H1 (cell line): Measurements from ENCODE around the gene ABCC2. TPM values are rescaled to one million over a fixed set of nuclear protein-coding genes. Genes with fewer than 3 reads are reported as not detected.

Experiments used
- CTCF ChIA-PET: fragments of 300-600 bp; sonication (Branson Sonifier 250); formaldehyde crosslinking; loops from one replicate; lab custom pipeline; 2021; ENCODE audit not compliant: partially characterized antibody; lab: Charles Lee
- POLR2A ChIA-PET: fragments of 300-600 bp; sonication (Branson Sonifier 250); formaldehyde crosslinking; loops from one replicate; lab custom pipeline; 2021; ENCODE audit warnings: inconsistent platforms; ENCODE audit not compliant: partially characterized antibody; lab: Charles Lee
- DNase-seq, 2 experiments: peaks; one replicate each; pipeline versions ENCODE4 v3.0.0 to v3.0.0-alpha.2; 2010 to 2022; ENCODE audit warnings: low spot score in 2 of 2, low read depth in 1 of 2, mixed read lengths in 1 of 2
- FAIRE-seq: peaks from 2 replicates; lab custom pipeline; 2011; peaks lifted over from hg19 to GRCh38; lab: Jason Lieb, UNC
- H2AFZ ChIP-seq: 2 replicates; pipeline ENCODE4 v1.8.1; 2012; ENCODE audit warnings: low read length, inconsistent platforms
- H2AK5ac ChIP-seq: 2 replicates; pipeline ENCODE4 v1.6.1; 2013; ENCODE audit warnings: low read depth, low read length
- H2BK120ac ChIP-seq: replicated peaks from 2 replicates; pipeline ENCODE3; 2013; ENCODE audit warnings: low read depth, low read length, inconsistent platforms
- H2BK12ac ChIP-seq: 2 replicates; pipeline ENCODE4 v1.6.1; 2013; ENCODE audit warnings: low read depth, low read length
- H2BK15ac ChIP-seq: 2 replicates; pipeline ENCODE4 v1.6.1; 2013; ENCODE audit warnings: low read length
- H2BK20ac ChIP-seq: 2 replicates; pipeline ENCODE4 v1.6.1; 2013; ENCODE audit warnings: low read length
- H2BK5ac ChIP-seq: 2 replicates; pipeline ENCODE4 v1.6.1; 2013; ENCODE audit warnings: low read depth, low read length
- H3K14ac ChIP-seq: 2 replicates; pipeline ENCODE4 v1.6.1; 2013; ENCODE audit warnings: inconsistent platforms; ENCODE audit not compliant: insufficient read length
- H3K18ac ChIP-seq: 2 replicates; pipeline ENCODE4 v1.6.1; 2013; ENCODE audit warnings: low read length; ENCODE audit errors: extremely low read depth
- H3K23ac ChIP-seq: 2 replicates; pipeline ENCODE4 v1.6.1; 2013; ENCODE audit warnings: inconsistent platforms; ENCODE audit not compliant: insufficient read length
- H3K23me2 ChIP-seq: 2 replicates; pipeline ENCODE4 v1.6.1; 2013; ENCODE audit warnings: low read depth, low read length
- H3K27ac ChIP-seq: 2 replicates; pipeline ENCODE4 v1.6.1; 2011; ENCODE audit warnings: low read depth, low read length, inconsistent platforms
- H3K27me3 ChIP-seq, 4 experiments: replicated peaks in 1 of 4; 1 replicate in 1 of 4; 2 replicates in 3 of 4; pipeline versions ENCODE4 v1.6.1 to v1.8.1; 2011 to 2013; ENCODE audit warnings: low read length in 3 of 4, mild to moderate bottlenecking in 3 of 4, inconsistent platforms in 2 of 4, mixed read lengths in 2 of 4, moderate library complexity in 1 of 4; ENCODE audit not compliant: control insufficient read depth in 3 of 4, insufficient read depth in 3 of 4; ENCODE audit errors: extremely low read depth in 1 of 4
- H3K36me3 ChIP-seq, 4 experiments: 2 replicates each; pipeline versions ENCODE4 v1.6.1 to v1.8.1; 2011 to 2013; ENCODE audit warnings: mild to moderate bottlenecking in 4 of 4, low read length in 3 of 4, moderate library complexity in 2 of 4, control low read depth in 1 of 4, inconsistent platforms in 1 of 4; ENCODE audit not compliant: insufficient read depth in 4 of 4, control insufficient read depth in 2 of 4
- H3K4ac ChIP-seq: replicated peaks from 2 replicates; pipeline ENCODE3; 2013; ENCODE audit warnings: low read length, low read depth, mixed read lengths, inconsistent platforms; ENCODE audit not compliant: insufficient read length
- H3K4me1 ChIP-seq, 4 experiments: replicated peaks in 1 of 4; 1 replicate in 1 of 4; 2 replicates in 3 of 4; pipeline versions ENCODE4 v1.6.1 to v1.8.1; 2011 to 2013; ENCODE audit warnings: low read length in 3 of 4, inconsistent platforms in 2 of 4, mixed read lengths in 1 of 4; ENCODE audit not compliant: insufficient read depth in 4 of 4, control insufficient read depth in 3 of 4
- H3K4me2 ChIP-seq, 2 experiments: 2 replicates each; pipeline versions ENCODE4 v1.6.1 to v1.8.1; 2011 to 2013; ENCODE audit warnings: low read depth in 2 of 2, low read length in 2 of 2, control low read depth in 1 of 2, inconsistent platforms in 1 of 2, mild to moderate bottlenecking in 1 of 2; ENCODE audit not compliant: insufficient read depth in 1 of 2
- H3K4me3 ChIP-seq, 4 experiments: fragments of 200-600, 300-600 bp in 1 of 4; sonication (generic), shearing (Covaris generic), sonication (Bioruptor Twin) in 1 of 4; 2 replicates each; pipeline versions ENCODE4 v1.5.1 to v1.8.1; 2011 to 2016; ENCODE audit warnings: low read length in 4 of 4, low read depth in 3 of 4, control low read depth in 2 of 4, inconsistent platforms in 2 of 4, mild to moderate bottlenecking in 2 of 4, mixed read lengths in 1 of 4, moderate library complexity in 1 of 4; ENCODE audit not compliant: insufficient read depth in 2 of 4; ENCODE audit errors: extremely low read depth in 1 of 4
- H3K56ac ChIP-seq: replicated peaks from 2 replicates; pipeline ENCODE3; 2013; ENCODE audit warnings: low read depth, mild to moderate bottlenecking, mixed read lengths, low read length, inconsistent platforms; ENCODE audit not compliant: insufficient read length
- H3K79me1 ChIP-seq: 2 replicates; pipeline ENCODE4 v1.6.1; 2013; ENCODE audit warnings: low read depth, low read length, control low read depth
- H3K79me2 ChIP-seq, 2 experiments: 2 replicates each; pipeline versions ENCODE4 v1.6.1 to v1.8.1; 2012 to 2013; ENCODE audit warnings: low read length in 2 of 2, mild to moderate bottlenecking in 2 of 2, inconsistent platforms in 1 of 2; ENCODE audit not compliant: insufficient read depth in 2 of 2, control insufficient read depth in 1 of 2
- H3K9ac ChIP-seq, 4 experiments: replicated peaks in 1 of 4; 1 replicate in 1 of 4; 2 replicates in 3 of 4; pipeline versions ENCODE4 v1.6.1 to v1.8.1; 2011 to 2013; ENCODE audit warnings: low read depth in 3 of 4, low read length in 3 of 4, control low read depth in 2 of 4, mild to moderate bottlenecking in 2 of 4, moderate library complexity in 2 of 4, inconsistent platforms in 1 of 4; ENCODE audit errors: extremely low read depth in 1 of 4
- H3K9me3 ChIP-seq, 2 experiments: 2 replicates each; pipeline versions ENCODE4 v1.6.1 to v1.8.1; 2012 to 2013; ENCODE audit warnings: mild to moderate bottlenecking in 2 of 2, moderate library complexity in 2 of 2, control low read depth in 1 of 2, inconsistent platforms in 1 of 2, low read depth in 1 of 2, low read length in 1 of 2, mixed read lengths in 1 of 2; ENCODE audit not compliant: insufficient read depth in 2 of 2
- H4K20me1 ChIP-seq, 2 experiments: replicated peaks in 1 of 2; 2 replicates each; pipeline versions ENCODE3 to v1.8.1; 2011 to 2013; ENCODE audit warnings: inconsistent platforms in 2 of 2, low read length in 2 of 2, mild to moderate bottlenecking in 1 of 2; ENCODE audit not compliant: insufficient read depth in 2 of 2, control insufficient read depth in 1 of 2
- H4K5ac ChIP-seq: 2 replicates; pipeline ENCODE4 v1.6.1; 2013; ENCODE audit warnings: low read length, low read depth, mixed read lengths, inconsistent platforms; ENCODE audit not compliant: insufficient read length
- H4K8ac ChIP-seq: 2 replicates; pipeline ENCODE4 v1.8.0; 2013; ENCODE audit warnings: mild to moderate bottlenecking, moderate library complexity, low read length, inconsistent platforms; ENCODE audit not compliant: insufficient read depth; ENCODE audit errors: extremely low read depth
- H4K91ac ChIP-seq: replicated peaks from 2 replicates; pipeline ENCODE3; 2013; ENCODE audit warnings: low read length, mixed read lengths, inconsistent platforms; ENCODE audit not compliant: insufficient read length
- BCL11A ChIP-seq, 2 experiments: IDR thresholded peaks; one replicate each; pipeline ENCODE4 v1.6.1; 2011; ENCODE audit warnings: low read depth in 2 of 2, low read length in 2 of 2, mild to moderate bottlenecking in 2 of 2
- CBX8 ChIP-seq: fragments of 300-800, 300-1000 bp; sonication (generic); IDR thresholded peaks from 2 replicates; pipeline ENCODE4 v1.7.1; 2016; ENCODE audit warnings: low read depth, low read length, borderline replicate concordance
- FOSL1 ChIP-seq: IDR thresholded peaks from 2 replicates; pipeline ENCODE4 v1.6.1; 2011; ENCODE audit warnings: mild to moderate bottlenecking, low read depth, low read length, moderate library complexity; ENCODE audit not compliant: insufficient read depth
- MAFK ChIP-seq: IDR thresholded peaks from 2 replicates; pipeline ENCODE4 v1.6.1; 2012; ENCODE audit warnings: low read depth, mild to moderate bottlenecking, improper control_type of control experiment, low read length
- RBBP5 ChIP-seq: IDR thresholded peaks from 2 replicates; pipeline ENCODE4 v1.7.1; 2012; ENCODE audit warnings: low read depth, mild to moderate bottlenecking, inconsistent platforms, low read length, moderate library complexity, borderline replicate concordance
- WGBS, 2 experiments: shearing (Covaris generic) in 1 of 2; methylation state at CpG; one replicate each; pipeline versions ENCODE4 v1.1.6 to v1.1.7; 2013 to 2015; ENCODE audit warnings: low lambda C conversion rate in 2 of 2, mixed read lengths in 2 of 2, inconsistent platforms in 1 of 2, low coverage in 1 of 2, missing lambda C conversion rate in 1 of 2; ENCODE audit not compliant: insufficient replicate concordance in 2 of 2, insufficient coverage in 1 of 2, insufficient read length in 1 of 2; ENCODE audit errors: extremely low coverage in 1 of 2, missing lambda C conversion rate in 1 of 2; 5-methylcytosine and 5-hydroxymethylcytosine counted together
- polyA plus RNA-seq, 7 experiments: library from polyadenylated mRNA; depleted of rRNA in 3 of 7; stranded (reverse) in 5 of 7; unstranded in 2 of 7; fragments of >200 nt in 5 of 7; fragments of 200-250 nt in 2 of 7; gene quantifications; 1 replicate in 5 of 7; 2 replicates in 1 of 7; 4 replicates in 1 of 7; pipeline versions ENCODE4 v1.2.1 to v1.2.3, GENCODE V29; 2011 to 2013; ENCODE audit warnings: missing spikeins in 2 of 7, mixed read lengths in 2 of 7
- total RNA-seq: library from RNA; stranded (reverse); fragmentation: NEBNext Ultra II Directional; extraction: Animal tissue kit (Norgen Biotek cat#: 25700); gene quantifications from 2 replicates; pipeline ENCODE4 v1.2.1, GENCODE V29; 2021
- TF ChIP-seq, protein P1 (sequence below): IDR thresholded peaks from 2 replicates; pipeline ENCODE4 v1.6.1; 2012; ENCODE audit warnings: low read length, inconsistent platforms

Gene ABCC2
- total and polyA plus RNA-seq, 2 of the 8 experiments (the other 6 are each of a cell fraction or from before 2014, with no cell fraction given), result 0.74 to 1.1 TPM

DNA sequence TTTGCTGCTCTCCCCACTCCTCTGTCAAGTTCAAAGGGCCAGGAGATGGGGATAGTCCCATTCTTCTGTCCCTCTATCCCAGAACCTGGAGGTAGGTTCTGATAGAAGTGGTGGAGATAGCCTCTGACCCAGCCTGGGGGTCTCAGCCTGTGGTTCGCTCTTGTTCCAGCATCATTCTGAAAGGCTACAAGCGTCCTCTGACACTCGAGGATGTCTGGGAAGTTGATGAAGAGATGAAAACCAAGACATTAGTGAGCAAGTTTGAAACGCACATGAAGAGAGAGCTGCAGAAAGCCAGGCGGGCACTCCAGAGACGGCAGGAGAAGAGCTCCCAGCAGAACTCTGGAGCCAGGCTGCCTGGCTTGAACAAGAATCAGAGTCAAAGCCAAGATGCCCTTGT, 14.5 kb downstream of the ABCC2 start:
- FAIRE-seq, result no peak
- H2BK12ac ChIP-seq, result no peak overlapping the region
- TF ChIP-seq FOSL1, result no peak
- no peak for TF ChIP-seq RBBP5
- TF ChIP-seq BCL11A (IDR thresholded peaks at IDR 0.05; ENCODE audit: low read depth in 2 of 2, low read length in 2 of 2), result no peak
- no peak for TF ChIP-seq CBX8
- TF ChIP-seq, protein P1, sequence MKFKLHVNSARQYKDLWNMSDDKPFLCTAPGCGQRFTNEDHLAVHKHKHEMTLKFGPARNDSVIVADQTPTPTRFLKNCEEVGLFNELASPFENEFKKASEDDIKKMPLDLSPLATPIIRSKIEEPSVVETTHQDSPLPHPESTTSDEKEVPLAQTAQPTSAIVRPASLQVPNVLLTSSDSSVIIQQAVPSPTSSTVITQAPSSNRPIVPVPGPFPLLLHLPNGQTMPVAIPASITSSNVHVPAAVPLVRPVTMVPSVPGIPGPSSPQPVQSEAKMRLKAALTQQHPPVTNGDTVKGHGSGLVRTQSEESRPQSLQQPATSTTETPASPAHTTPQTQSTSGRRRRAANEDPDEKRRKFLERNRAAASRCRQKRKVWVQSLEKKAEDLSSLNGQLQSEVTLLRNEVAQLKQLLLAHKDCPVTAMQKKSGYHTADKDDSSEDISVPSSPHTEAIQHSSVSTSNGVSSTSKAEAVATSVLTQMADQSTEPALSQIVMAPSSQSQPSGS, result no peak
- TF ChIP-seq MAFK, result no peak

More for the DNA sequence above, 14.5 kb downstream of the ABCC2 start:
- H3K23ac ChIP-seq, result no peak overlapping the region
- WGBS, 2 experiments, result 84% methylated on average over 6 of the region's 6 CpGs; no CpG with 5 or more reads in 1 of the 2 experiments
- no peaks in the 10 kb centered on the region for H3K23me2 ChIP-seq
- no peaks in the 10 kb centered on the region for H3K79me1 ChIP-seq
- H3K4me3 ChIP-seq, result no peak overlapping the region
- H2BK15ac ChIP-seq, result no peak overlapping the region
- H3K18ac ChIP-seq, result no peak overlapping the region
- no peak overlapping the region for H3K9ac ChIP-seq
- no peaks in the 10 kb centered on the region for H3K36me3 ChIP-seq
- H4K20me1 ChIP-seq, result no peaks in the 10 kb centered on the region
- H4K8ac ChIP-seq, result no peak overlapping the region
- no peak overlapping the region for H3K4ac ChIP-seq
- no peak overlapping the region for H3K56ac ChIP-seq
- H3K14ac ChIP-seq, result no peak overlapping the region
- DNase-seq, result no peak
- no peak overlapping the region for H3K4me2 ChIP-seq
- no peak overlapping the region for H4K5ac ChIP-seq
- ChIA-PET CTCF (interaction anchor here (3.3 kb wide), 1 partner anchor 15 kb away, joined by 11 read pairs; no protein-coding TSS in a partner anchor), POLR2A (no interaction called here)
- H3K4me1 ChIP-seq, result no peaks in the 10 kb centered on the region
- no peak overlapping the region for H3K27ac ChIP-seq
- H2AFZ ChIP-seq, result no peak overlapping the region
- H3K79me2 ChIP-seq, result no peaks in the 10 kb centered on the region
- no peak overlapping the region for H4K91ac ChIP-seq
- H3K27me3 ChIP-seq, result no peaks in the 10 kb centered on the region
- H2BK20ac ChIP-seq, result no peak overlapping the region
- no peaks in the 10 kb centered on the region for H3K9me3 ChIP-seq
- no peak overlapping the region for H2BK120ac ChIP-seq
- no peak overlapping the region for H2AK5ac ChIP-seq
- no peak overlapping the region for H2BK5ac ChIP-seq
